ENCODE data around the gene YTHDF1. TPM values are rescaled to one million over a fixed set of nuclear protein-coding genes. Genes with fewer than 3 reads are reported as not detected.

The YTHDF1 gene
- total RNA-seq, 1 experiment from 2014 or later = 85.4 TPM

GRCh38 chr20:63156221-63156671 lies 59.7 kb downstream of the YTHDF1 start:
- no peak overlapping the region for H3K14ac ChIP-seq (ENCODE audit: insufficient read depth, low read length)
- H4K91ac ChIP-seq (ENCODE audit: insufficient read length, low read depth, low read length) = no peak overlapping the region
- no peaks in the 10 kb centered on the region for H3K27me3 ChIP-seq (ENCODE audit: insufficient read depth, low read length)
- no peaks in the 10 kb centered on the region for H3K9me3 Mint-ChIP-seq
- no peak for DNase-seq
- H3K23ac ChIP-seq (ENCODE audit: insufficient read length, low read depth, low read length) = no peak overlapping the region
- no peak overlapping the region for H3K56ac ChIP-seq (ENCODE audit: insufficient read length, low read depth, low read length)
- no peak overlapping the region for H4K5ac ChIP-seq (ENCODE audit: insufficient read length, low read depth, low read length)
- 0 out of 4 replicates have a peak, but pooled peaks cover 0 to 4% of the 10 kb centered on the region in 2 experiments for H3K4me1 Mint-ChIP-seq
- no peak overlapping the region for H3K4ac ChIP-seq (ENCODE audit: low read depth, low read length)
- no peak overlapping the region for H2BK5ac ChIP-seq (ENCODE audit: insufficient read length, low read length)
- H3K4me1 ChIP-seq (ENCODE audit: insufficient read depth, low read length) = no peaks in the 10 kb centered on the region; the same call in 1 of the 2 replicates
- no peak overlapping the region for H2BK15ac ChIP-seq (ENCODE audit: low read depth, low read length)
- no peak overlapping the region for H2BK120ac ChIP-seq (ENCODE audit: low read depth, low read length, poor library complexity, severe bottlenecking)
- no peaks in the 10 kb centered on the region for H3K79me1 ChIP-seq (ENCODE audit: insufficient read depth, low read depth, low read length, poor library complexity, severe bottlenecking)
- peaks cover 4% of the 10 kb centered on the region for H3K27me3 Mint-ChIP-seq (ENCODE audit: low read depth)
- no peak overlapping the region for H3K18ac ChIP-seq (ENCODE audit: insufficient read length, low read depth, low read length)
- H3K4me3 Mint-ChIP-seq = no peak overlapping the region
- H2BK12ac ChIP-seq (ENCODE audit: insufficient read length, low read depth, low read length) = no peak overlapping the region
- WGBS (ENCODE audit: extremely low coverage, insufficient read length, low lambda C conversion rate) = no CpG with 5 or more reads among the region's 12 CpGs
- H4K8ac ChIP-seq (replicated peaks; ENCODE audit: insufficient read length, low read depth, low read length) = no peak overlapping the region
- no peak overlapping the region for H3T11ph ChIP-seq (ENCODE audit: low read length)
- H3K27ac Mint-ChIP-seq = no peak overlapping the region; a peak in 1 of 7 replicates
- H3K79me2 ChIP-seq (ENCODE audit: insufficient read depth, low read length) = no peaks in the 10 kb centered on the region
- H4K20me1 ChIP-seq (ENCODE audit: control insufficient read depth, insufficient read depth, insufficient read length) = no peaks in the 10 kb centered on the region
- no peaks in the 10 kb centered on the region for H3K23me2 ChIP-seq (ENCODE audit: insufficient read length, low read depth, low read length, poor library complexity, severe bottlenecking)
- no peak overlapping the region for H2AK5ac ChIP-seq (ENCODE audit: insufficient read length, low read length)
- no peak overlapping the region for H2AFZ ChIP-seq (ENCODE audit: low read length)
- H3K27ac ChIP-seq (ENCODE audit: insufficient read length, low read depth, low read length) = no peak overlapping the region
- no peak overlapping the region for H2BK20ac ChIP-seq (ENCODE audit: low read depth, low read length, poor library complexity, severe bottlenecking)
- no peaks in the 10 kb centered on the region for H3K9me3 ChIP-seq (ENCODE audit: control insufficient read depth, low read depth, low read length)
- no peak for TF ChIP-seq CTCF (conservative IDR thresholded peaks at IDR 0.05)
- no peak overlapping the region for H3K9ac ChIP-seq (ENCODE audit: extremely low read depth, insufficient read length, low read length)
- H3K4me2 ChIP-seq (ENCODE audit: insufficient read depth, insufficient read length, low read length) = no peak overlapping the region
- no peaks in the 10 kb centered on the region for H3K36me3 Mint-ChIP-seq (ENCODE audit: insufficient read depth in 1 of 3, low read depth in 3 of 3)
